Fibroblast of pulmonary artery (primary cell): ENCODE measurements around the gene CFAP97.

Experiments used
- DNase-seq: peaks from one replicate; pipeline ENCODE4 v3.0.0-alpha.2; 2010; ENCODE audit warnings: low read depth
- H3K4me3 ChIP-seq: replicated peaks from 2 replicates; pipeline ENCODE4 v1.5.1; 2011; ENCODE audit warnings: low read depth, mild to moderate bottlenecking, control low read depth, low read length, moderate library complexity
- TF ChIP-seq, protein P1 (sequence below): IDR thresholded peaks from 2 replicates; pipeline ENCODE4 v1.5.1; 2011; ENCODE audit warnings: mild to moderate bottlenecking, control low read depth, low read length, inconsistent platforms; ENCODE audit errors: missing control alignments

Gene CFAP97

DNA sequence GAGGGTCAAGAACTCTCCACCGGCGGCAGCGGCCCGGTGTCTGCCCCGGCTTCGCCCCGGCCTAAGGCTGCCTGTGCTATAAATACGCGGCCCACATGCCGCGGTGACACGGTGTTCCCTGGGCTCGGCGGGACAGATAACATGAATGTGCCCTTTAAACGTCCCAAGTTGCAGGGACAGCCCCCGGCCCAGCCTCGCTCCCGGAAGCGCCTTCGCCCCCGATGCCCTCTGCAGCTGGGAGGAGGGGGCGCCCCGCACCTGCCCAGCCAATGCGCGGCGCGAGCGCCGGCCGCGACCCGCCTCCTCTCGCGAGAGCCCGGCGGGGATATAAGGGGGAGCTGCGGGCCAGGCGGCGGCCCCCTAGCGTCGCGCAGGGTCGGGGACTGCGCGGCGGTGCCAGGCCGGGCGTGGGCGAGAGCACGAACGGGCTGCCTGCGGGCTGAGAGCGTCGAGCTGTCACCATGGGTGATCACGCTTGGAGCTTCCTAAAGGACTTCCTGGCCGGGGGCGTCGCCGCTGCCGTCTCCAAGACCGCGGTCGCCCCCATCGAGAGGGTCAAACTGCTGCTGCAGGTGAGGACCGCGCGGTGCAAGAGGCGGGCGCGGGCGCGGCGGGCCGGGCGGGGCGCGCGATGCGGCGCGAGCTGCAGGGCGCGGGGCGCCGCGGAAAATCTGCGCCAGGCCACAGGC, 60.7 kb downstream of the CFAP97 start, which contains the start of gene SLC25A4:
SLC25A4 (plus strand) TSS at position 355 of the 689 bp plus-strand sequence; CDS start at position 462, 107 bp downstream.
- DNase-seq: peak; percentile 63
- peak within 1 kb of the TSS; percentile 65 for H3K4me3 ChIP-seq
- TF ChIP-seq, protein P1, sequence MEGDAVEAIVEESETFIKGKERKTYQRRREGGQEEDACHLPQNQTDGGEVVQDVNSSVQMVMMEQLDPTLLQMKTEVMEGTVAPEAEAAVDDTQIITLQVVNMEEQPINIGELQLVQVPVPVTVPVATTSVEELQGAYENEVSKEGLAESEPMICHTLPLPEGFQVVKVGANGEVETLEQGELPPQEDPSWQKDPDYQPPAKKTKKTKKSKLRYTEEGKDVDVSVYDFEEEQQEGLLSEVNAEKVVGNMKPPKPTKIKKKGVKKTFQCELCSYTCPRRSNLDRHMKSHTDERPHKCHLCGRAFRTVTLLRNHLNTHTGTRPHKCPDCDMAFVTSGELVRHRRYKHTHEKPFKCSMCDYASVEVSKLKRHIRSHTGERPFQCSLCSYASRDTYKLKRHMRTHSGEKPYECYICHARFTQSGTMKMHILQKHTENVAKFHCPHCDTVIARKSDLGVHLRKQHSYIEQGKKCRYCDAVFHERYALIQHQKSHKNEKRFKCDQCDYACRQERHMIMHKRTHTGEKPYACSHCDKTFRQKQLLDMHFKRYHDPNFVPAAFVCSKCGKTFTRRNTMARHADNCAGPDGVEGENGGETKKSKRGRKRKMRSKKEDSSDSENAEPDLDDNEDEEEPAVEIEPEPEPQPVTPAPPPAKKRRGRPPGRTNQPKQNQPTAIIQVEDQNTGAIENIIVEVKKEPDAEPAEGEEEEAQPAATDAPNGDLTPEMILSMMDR: no peak

DNA sequence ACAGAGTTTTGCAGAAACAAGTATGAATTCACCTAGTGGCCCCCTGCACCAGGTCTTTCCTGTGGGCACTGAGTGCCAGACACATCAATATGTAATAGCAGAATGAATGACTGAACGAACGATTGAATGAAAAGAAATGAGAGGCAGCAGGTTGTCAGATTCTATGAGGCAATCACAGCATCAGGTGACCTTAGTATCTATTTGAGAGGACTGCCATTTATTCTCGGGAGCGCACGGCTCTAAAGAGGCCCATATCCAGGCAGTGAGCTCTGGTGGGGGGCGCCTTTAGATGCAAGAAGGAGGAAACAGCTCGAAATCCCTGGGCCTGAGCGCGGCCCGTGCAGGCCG, 61.3 kb downstream of the CFAP97 start:
- peak overlapping the region; percentile 65 for H3K4me3 ChIP-seq
- no peak for DNase-seq
- TF ChIP-seq, protein P1: no peak

DNA sequence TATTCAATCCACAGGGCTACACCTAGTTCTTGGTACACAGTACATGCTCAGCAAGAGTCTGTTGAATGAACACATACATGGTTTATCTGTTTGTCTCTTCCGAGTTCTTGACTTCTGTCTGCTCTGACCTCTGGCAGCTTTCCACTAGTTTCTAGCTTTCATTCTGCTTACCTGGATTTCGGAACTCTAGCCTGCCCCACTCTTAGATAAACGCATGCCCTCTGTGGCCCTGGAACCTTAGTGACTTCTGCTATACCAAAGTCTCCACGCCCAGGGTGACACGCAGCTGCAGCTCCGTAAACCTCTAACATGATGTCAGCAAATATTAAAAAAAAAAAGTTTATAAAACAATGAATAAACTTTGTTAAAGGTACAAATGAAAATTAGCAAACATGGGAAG, 62.0 kb downstream of the CFAP97 start:
- DNase-seq: no peak
- H3K4me3 ChIP-seq: no peak overlapping the region
- TF ChIP-seq, protein P1: no peak

DNA sequence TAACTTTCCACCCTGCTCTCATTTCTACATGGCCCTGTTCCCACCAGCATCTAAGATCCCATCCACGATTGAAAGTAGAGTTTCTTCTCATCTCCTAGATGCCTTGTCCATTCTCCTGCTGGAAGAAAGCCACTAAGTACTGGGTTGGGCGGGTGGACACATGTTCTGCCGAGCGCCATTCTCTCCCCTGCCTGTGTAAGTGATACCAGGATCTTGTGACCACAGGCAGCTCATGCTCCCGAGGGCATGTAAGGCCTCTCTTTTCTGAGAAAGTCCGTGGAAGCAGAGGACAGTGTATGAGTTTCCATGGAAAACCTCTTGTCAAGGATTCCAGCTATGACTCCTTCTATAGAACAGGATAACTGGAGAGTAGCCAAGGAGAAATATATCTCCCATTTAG, 64.1 kb downstream of the CFAP97 start:
- DNase-seq: no peak
- H3K4me3 ChIP-seq: no peak overlapping the region
- TF ChIP-seq, protein P1: no peak

DNA sequence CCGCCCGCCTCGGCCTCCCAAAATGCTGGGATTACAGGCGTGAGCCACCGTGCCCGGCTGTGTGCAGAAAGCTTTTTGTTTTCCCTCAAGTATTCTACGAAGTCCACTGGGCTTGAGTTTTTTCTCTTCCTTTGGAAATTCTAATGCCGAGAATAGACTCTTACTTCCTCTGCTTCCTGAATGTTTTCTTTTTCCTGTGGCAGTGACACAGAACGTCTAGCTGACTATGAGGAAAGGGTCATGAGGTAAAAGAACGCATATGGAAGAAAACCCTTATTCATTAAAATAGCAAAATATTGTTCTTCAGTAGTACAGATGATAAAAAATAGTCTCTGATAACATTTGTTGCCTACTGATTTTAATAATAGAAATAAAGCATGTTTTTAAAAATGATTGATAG, 65.6 kb downstream of the CFAP97 start:
- H3K4me3 ChIP-seq: no peak overlapping the region
- DNase-seq: no peak
- TF ChIP-seq, protein P1: no peak

DNA sequence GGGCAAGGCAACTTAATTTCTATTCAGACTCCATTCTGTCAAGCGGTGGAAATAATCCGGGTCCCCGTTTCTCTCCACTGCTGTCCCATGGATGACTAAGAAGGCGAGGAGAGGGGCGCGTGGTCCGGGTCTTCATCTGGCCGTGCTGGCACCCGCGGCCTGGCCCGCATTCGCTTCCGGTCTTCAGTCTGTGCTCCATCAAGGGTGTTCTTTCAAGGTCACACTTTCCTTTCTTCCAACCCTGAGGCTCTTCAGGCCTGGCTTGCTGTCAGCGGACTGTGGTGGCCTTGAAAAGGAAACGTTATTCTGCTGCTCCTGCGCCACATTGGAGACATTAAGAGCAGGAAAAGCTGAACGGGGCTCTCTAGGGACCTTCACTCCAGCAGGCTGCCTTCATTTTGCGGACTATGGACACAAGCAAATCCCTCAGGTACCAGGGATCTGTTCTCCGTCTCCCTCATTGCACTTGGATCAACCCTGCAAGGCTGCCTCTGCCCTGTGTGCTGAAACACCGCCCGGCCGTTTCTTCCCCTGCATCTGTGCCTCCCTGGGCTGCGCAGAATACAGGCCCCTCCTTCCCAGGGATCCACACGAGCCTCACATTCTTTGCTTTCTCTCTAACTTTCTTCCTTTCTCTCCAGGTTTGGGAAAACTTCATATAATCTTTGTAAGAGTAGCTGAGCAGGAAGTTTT, 66.4 kb downstream of the CFAP97 start:
- DNase-seq: no peak
- H3K4me3 ChIP-seq: no peak overlapping the region
- TF ChIP-seq, protein P1: no peak
